HUDEP-2 (cell line): Measurements from ENCODE around the gene GJA3.
A peak's percentile ranks its signal among the peaks of the same experiment; 100 is the strongest.
"Not testable (repeated sequence)": the region's sequence is repeated elsewhere in the genome, so short reads cannot be mapped to it uniquely, and the experiment has no call there.

ENCODE experiments used
- DNase-seq, 76 experiments: peaks; one replicate each; lab custom pipeline; 2025; ENCODE audit not compliant: unreplicated experiment in 76 of 76; lab: John Stamatoyannopoulos, UW

GJA3 gene

DNA sequence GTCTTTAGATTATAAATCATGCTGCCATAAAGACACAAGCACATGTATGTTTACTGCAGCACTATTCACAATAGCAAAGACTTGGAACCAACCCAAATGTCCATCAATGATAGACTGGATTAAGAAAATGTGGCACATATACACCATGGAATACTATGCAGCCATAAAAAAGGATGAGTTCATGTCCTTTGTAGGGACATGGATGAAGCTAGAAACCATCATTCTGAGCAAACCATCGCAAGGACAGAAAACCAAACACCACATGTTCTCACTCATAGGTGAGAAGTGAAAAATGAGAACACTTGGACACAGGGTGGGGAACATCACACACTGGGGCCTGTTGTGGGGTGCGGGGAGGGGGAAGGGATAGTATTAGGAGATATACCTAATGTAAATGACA, 7.6 kb downstream of the GJA3 start:
- not testable (repeated sequence) for DNase-seq

- DNase-seq = no peak
These were observed 9.2 kb downstream of the GJA3 start for GRCh38 chr13:20151612-20152011.

GRCh38 chr13:20151016-20151415, 9.8 kb downstream of the GJA3 start:
- no peak for DNase-seq

GRCh38 chr13:20150561-20150960, 10.3 kb downstream of the GJA3 start:
- no peak for DNase-seq

GRCh38 chr13:20149762-20150161, 11.1 kb downstream of the GJA3 start:
- no peak for DNase-seq

- no peak for DNase-seq
These were observed 12.2 kb downstream of the GJA3 start for GRCh38 chr13:20148501-20149183.

GRCh38 chr13:20146381-20146780, 14.5 kb downstream of the GJA3 start:
- no peak for DNase-seq

GRCh38 chr13:20145521-20145920, 15.3 kb downstream of the GJA3 start:
- no peak for DNase-seq

- no peak for DNase-seq
These were observed 16.6 kb downstream of the GJA3 start for GRCh38 chr13:20144141-20144850.

- DNase-seq = no peak
These were observed 17.8 kb downstream of the GJA3 start for GRCh38 chr13:20142927-20143480.

GRCh38 chr13:20142023-20142926, 18.6 kb downstream of the GJA3 start:
- DNase-seq = no peak

- no peak for DNase-seq
These were observed 19.4 kb downstream of the GJA3 start for GRCh38 chr13:20141238-20142022.

DNA sequence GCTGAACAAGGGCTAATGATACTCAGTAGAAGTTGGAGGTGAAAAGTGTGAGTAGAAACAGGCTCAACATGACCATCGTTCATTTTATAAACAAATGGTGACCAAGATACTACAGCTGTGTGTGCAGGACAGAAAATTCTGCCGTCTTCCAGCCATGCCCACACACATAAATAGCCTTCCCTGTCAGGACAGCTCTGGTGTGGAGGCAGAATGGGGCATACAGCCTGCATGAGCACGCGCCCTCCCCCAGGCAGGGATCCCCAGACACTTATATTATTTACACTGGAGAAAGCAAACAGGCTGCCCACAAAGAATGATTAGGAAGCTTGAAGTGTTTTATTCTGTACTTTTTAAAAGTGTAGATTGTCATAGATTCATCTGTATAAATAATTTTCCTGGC, 20.4 kb downstream of the GJA3 start:
- DNase-seq = no peak

DNA sequence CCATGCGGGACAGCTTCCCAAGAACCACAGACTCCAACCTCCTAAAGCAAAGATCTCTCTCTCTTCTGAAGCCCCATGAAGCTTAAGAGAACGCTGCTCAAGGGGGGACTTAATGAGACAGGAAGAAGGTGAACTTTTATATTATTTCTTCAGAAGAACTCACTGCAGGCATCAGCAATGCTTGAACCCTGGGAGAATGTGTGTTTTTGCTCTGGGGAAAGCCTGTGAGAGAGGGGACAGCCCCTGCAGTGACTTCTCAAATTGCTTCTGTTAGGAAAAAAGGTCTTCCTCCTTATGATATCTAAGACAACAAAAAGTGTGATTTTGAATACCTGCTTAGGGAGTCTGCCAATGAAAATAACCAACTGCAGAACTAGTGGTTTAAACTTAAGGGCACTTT, 23.0 kb downstream of the GJA3 start:
- no peak for DNase-seq

GRCh38 chr13:20136781-20137703, 23.8 kb downstream of the GJA3 start:
- DNase-seq = peak in 5 of 76 experiments; percentile 9 to 29 (median 16)

GRCh38 chr13:20134732-20135131, 26.1 kb downstream of the GJA3 start:
- DNase-seq = no peak

DNA sequence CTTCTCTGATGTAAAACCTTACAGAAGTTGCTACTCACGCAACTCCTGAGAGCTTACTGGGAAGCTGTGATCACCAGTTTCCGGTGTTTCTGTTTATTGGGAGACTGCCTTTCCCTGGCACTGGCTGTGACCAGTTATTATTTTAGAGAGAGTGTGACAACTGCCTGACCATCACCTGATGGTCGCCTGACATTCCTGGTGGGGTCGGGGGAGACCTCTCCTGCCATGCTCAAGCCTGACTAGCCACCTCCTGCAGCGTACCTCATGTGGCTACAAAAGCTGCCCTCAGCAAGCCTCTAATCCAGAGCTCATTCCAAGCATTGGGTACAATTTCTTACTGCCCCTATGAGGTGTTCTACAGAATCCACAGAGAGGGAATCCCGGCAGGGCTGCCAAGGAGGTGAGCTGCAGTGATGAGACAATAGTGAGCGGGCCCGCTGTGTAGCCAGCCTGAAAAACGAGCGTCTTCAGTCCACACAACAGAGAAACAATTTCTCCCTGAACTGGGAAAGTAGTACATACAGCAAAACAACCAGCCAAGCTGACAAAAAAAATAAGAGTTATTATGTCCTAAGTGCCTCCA, 28.7 kb downstream of the GJA3 start:
- no peak for DNase-seq

GRCh38 chr13:20131057-20131832, 29.6 kb downstream of the GJA3 start:
- no peak for DNase-seq
